ENCODE results near the gene RNF175.

Gene RNF175

GRCh38 chr4:153785910-153786721 lies 26.3 kb upstream of the RNF175 start:
- no peak for DNase-seq (ENCODE audit: low spot score)

- no peak for DNase-seq (ENCODE audit: low spot score)
Measured at GRCh38 chr4:153784166-153784699, 24.4 kb upstream of the RNF175 start.

GRCh38 chr4:153782581-153782980 lies 22.8 kb upstream of the RNF175 start:
- DNase-seq (ENCODE audit: low spot score), result no peak

GRCh38 chr4:153781717-153782416 lies 22.0 kb upstream of the RNF175 start:
- DNase-seq (ENCODE audit: low spot score), result no peak

GRCh38 chr4:153781280-153781679 lies 21.5 kb upstream of the RNF175 start:
- no peak for DNase-seq (ENCODE audit: low spot score)

GRCh38 chr4:153780876-153781275 lies 21.1 kb upstream of the RNF175 start:
- DNase-seq (ENCODE audit: low spot score), result no peak

GRCh38 chr4:153780221-153780620 lies 20.4 kb upstream of the RNF175 start:
- no peak for DNase-seq (ENCODE audit: low spot score)

GRCh38 chr4:153778383-153778782 lies 18.6 kb upstream of the RNF175 start:
- no peak for DNase-seq (ENCODE audit: low spot score)

GRCh38 chr4:153777421-153777820 lies 17.6 kb upstream of the RNF175 start:
- DNase-seq (ENCODE audit: low spot score), result no peak

- no peak for DNase-seq (ENCODE audit: low spot score)
Measured at GRCh38 chr4:153776601-153777000, 16.8 kb upstream of the RNF175 start.

- DNase-seq (ENCODE audit: low spot score), result no peak
Measured at GRCh38 chr4:153773236-153773690, 13.4 kb upstream of the RNF175 start.

GRCh38 chr4:153771046-153771445 lies 11.2 kb upstream of the RNF175 start:
- DNase-seq (ENCODE audit: low spot score), result no peak

GRCh38 chr4:153766758-153767157 lies 6.9 kb upstream of the RNF175 start:
- DNase-seq (ENCODE audit: low spot score), result no peak

- DNase-seq (ENCODE audit: low spot score), result no peak
Measured at GRCh38 chr4:153765894-153766293, 6.1 kb upstream of the RNF175 start.

GRCh38 chr4:153764601-153765368 lies 5.0 kb upstream of the RNF175 start:
- no peak for DNase-seq (ENCODE audit: low spot score)

- no peak for DNase-seq (ENCODE audit: low spot score)
Measured at GRCh38 chr4:153763404-153763803, 3.6 kb upstream of the RNF175 start.

- no peak for DNase-seq (ENCODE audit: low spot score)
Measured at GRCh38 chr4:153758688-153759406, 977 bp downstream of the RNF175 start.

- no peak for DNase-seq (ENCODE audit: low spot score)
Measured at GRCh38 chr4:153758136-153758535, 1.7 kb downstream of the RNF175 start.

GRCh38 chr4:153757407-153757806 lies 2.4 kb downstream of the RNF175 start:
- no peak for DNase-seq (ENCODE audit: low spot score)

- no peak for DNase-seq (ENCODE audit: low spot score)
Measured at GRCh38 chr4:153755186-153755585, 4.6 kb downstream of the RNF175 start.

GRCh38 chr4:153750197-153750817 lies 9.5 kb downstream of the RNF175 start:
- DNase-seq (ENCODE audit: low spot score), result peak; percentile 28
